Heart right ventricle (tissue), 16 donors: ENCODE data around the gene RBCK1. TPM values are rescaled to one million over a fixed set of nuclear protein-coding genes. Genes with fewer than 3 reads are reported as not detected.

Experiments used
- ATAC-seq, 8 donors: fragments of 200-7000 bp; cut with Tn5 transposase; one replicate each; pipeline ENCODE4 v1.9.1; 2020; ENCODE audit warnings: mild to moderate bottlenecking in 8 of 8, moderate library complexity in 8 of 8, moderate number of reproducible peaks in 1 of 8
- DNase-seq, 2 donors: peaks; one replicate each; pipeline ENCODE4 v3.0.0-alpha.2; 2020
- H3K27ac ChIP-seq, 10 donors: fragments of 200-600 bp; sonication (generic) in 2 of 10; one replicate each; pipeline versions ENCODE4 v1.5.0 to v1.8.0; 2020 to 2022; ENCODE audit warnings: mild to moderate bottlenecking in 3 of 10
- H3K27me3 ChIP-seq, 7 donors: fragments of 200-600 bp; one replicate each; pipeline ENCODE4 v1.8.0; 2021 to 2022; ENCODE audit warnings: mild to moderate bottlenecking in 2 of 7
- H3K36me3 ChIP-seq, 9 donors: fragments of 200-600 bp; sonication (generic) in 1 of 9; one replicate each; pipeline versions ENCODE4 v1.5.0 to v1.8.0; 2020 to 2022; ENCODE audit warnings: mild to moderate bottlenecking in 2 of 9
- H3K4me1 ChIP-seq, 9 donors: fragments of 200-600 bp; sonication (generic) in 1 of 9; one replicate each; pipeline versions ENCODE4 v1.5.0 to v1.8.0; 2020 to 2022; ENCODE audit warnings: mild to moderate bottlenecking in 4 of 9
- H3K4me3 ChIP-seq, 10 donors: fragments of 200-600 bp; sonication (generic) in 2 of 10; one replicate each; pipeline versions ENCODE4 v1.5.0 to v1.8.0; 2020 to 2022; ENCODE audit warnings: mild to moderate bottlenecking in 7 of 10, moderate library complexity in 2 of 10
- H3K9me3 ChIP-seq, 11 donors: fragments of 200-600 bp in 10 of 11; sonication (generic) in 2 of 11; one replicate each; pipeline versions ENCODE4 v1.5.0 to v1.8.0; 2013 to 2022; ENCODE audit warnings: mild to moderate bottlenecking in 2 of 11, control low read depth in 1 of 11, moderate library complexity in 1 of 11
- WGBS, 2 donors: extraction: QIAGEN DNeasy Blood & Tissue Kit; methylation state at CpG; one replicate each; pipeline ENCODE4 v1.1.7; 2013; ENCODE audit warnings: inconsistent platforms in 1 of 2; 5-methylcytosine and 5-hydroxymethylcytosine counted together
- intact Hi-C, 10 donors: fragments of 100-400 bp; cut with DNase I; formaldehyde crosslinking; loops; one replicate each; pipeline versions ENCODE4 v1.11.1 to v1.14.2; 2022
- polyA plus RNA-seq, 2 donors: library from polyadenylated mRNA; stranded (reverse); fragments of 200-250 nt; gene quantifications; one replicate each; pipeline ENCODE4 v1.2.3, GENCODE V29; 2013
- total RNA-seq, 10 donors: library from RNA; stranded (reverse); fragmentation: NEBNext Ultra II Directional in 3 of 10; extraction: Animal tissue kit (Norgen Biotek cat#: 25700) in 3 of 10; gene quantifications; one replicate each; pipeline versions ENCODE4 v1.2.1 to v1.2.4, GENCODE V29; 2021 to 2023
- TF ChIP-seq, protein P1 (sequence below), 9 donors: fragments of 200-600 bp; sonication (generic) in 2 of 9; IDR thresholded peaks; one replicate each; pipeline versions ENCODE4 v1.5.0 to v1.8.0; 2021 to 2022; ENCODE audit warnings: antibody characterized with exemption in 9 of 9, mild to moderate bottlenecking in 5 of 9, moderate library complexity in 1 of 9
- donor health status: Arrhythmogenic right ventricular cardiomyopathy.
- donor health status: ischemic (EF 13 %, LVEDD 7.1; RV severe dilation, severe dysfunction).
- donor health status: healthy with polysubstance abuse.
- donor health status: DM: no; HTN: yes; CAD: no.
- donor health status: DM: no; HTN: no; CAD: no.
- donor health status: ischemic (EF 25% LVEDD 6.9; RV normal size, moderate dysfunction).
- donor health status: ischemic (EF 25% LVEDD 5.7; RV mildly dilated, moderate dysfunction).
- donor health status: healthy.
- donor health status: DM: yes; HTN: yes; CAD: no.
- donor health status: Ischemic cardiomyopathy.
- donor health status: ischemic (EF 35%, LVEDD 5.7; RV mildly dilated, moderate dysfunction).
- donor health status: nonischemic (EF 11% LVEDD 7.7; RV severe dilation, severe dysfunction).
- donor health status: DM: yes; HTN: yes; CAD: no.
- donor health status: PGD.
- donor health status: ischemic (EF 29% LVEDD 5.4; RV normal size, mild dysfunction).
- donor health status: nonischemic (EF 23%, LVEDD 6.1; RV moderate dilation, normal function).

Gene RBCK1
- total and polyA plus RNA-seq, 12 donors, result 32.0 to 86.8 (median 44.0) TPM

DNA sequence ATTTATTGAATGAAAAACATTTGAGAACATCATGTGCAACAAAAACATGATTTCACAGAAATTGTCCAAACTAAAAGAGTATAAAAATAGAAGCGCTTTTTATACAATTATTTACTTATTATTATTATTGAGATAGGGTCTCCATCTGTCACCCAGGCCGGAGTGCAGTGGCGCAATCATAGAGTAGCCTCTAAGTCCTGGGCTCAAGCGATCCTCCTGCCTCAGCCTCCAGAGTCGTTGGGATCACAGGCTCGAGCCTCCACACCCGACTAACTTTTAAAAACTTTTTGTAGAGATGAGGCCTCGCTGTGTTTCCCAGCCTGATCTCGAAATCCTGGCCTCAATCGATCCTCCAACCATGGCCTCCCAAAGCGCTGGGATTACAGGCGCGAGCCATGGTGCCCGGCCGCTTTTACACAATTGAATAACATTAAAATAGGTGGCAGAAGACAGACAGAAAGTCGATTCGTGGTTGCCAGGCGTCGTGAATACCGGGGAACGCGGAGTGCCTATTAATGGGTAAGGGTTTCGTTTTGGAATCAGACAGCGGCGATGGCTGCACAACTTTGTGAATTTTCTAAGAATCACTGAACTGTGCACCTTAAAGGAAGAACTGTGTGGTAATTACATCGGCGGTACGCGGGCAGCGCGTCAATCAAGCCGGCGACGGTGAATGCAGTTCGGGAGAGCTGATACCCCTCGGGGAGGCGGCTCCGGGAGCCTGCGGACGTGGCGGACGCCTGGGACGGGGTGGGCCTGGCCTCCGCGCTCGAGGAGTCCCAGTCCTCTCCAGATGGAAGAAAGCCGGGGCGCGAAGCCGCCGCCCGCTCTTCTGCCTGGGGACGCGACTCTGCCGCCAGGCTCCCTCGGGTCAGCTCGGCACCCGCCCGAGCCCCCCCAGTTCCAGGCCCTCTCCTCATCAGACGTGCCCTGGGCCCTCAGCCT is 53.4 kb downstream of the RBCK1 start:
- H3K27ac ChIP-seq, result peak overlapping the region; percentile 87 to 99 (median 94)
- intact Hi-C loops, result loop anchor here in 2 of 10 donors (2.0 to 10.0 kb wide), 4 partner anchors 17 to 109 kb away; partner anchors contain the start of gene RBCK1 (in 2 of the 2)
- WGBS, 2 donors, result 9 to 11% methylated on average over 58 to 60 of the region's 60 CpGs
- no peaks in the 10 kb centered on the region for H3K9me3 ChIP-seq
- peaks cover 0 to 10% (median 0%) of the 10 kb centered on the region in 9 donors for H3K36me3 ChIP-seq
- TF ChIP-seq, protein P1, sequence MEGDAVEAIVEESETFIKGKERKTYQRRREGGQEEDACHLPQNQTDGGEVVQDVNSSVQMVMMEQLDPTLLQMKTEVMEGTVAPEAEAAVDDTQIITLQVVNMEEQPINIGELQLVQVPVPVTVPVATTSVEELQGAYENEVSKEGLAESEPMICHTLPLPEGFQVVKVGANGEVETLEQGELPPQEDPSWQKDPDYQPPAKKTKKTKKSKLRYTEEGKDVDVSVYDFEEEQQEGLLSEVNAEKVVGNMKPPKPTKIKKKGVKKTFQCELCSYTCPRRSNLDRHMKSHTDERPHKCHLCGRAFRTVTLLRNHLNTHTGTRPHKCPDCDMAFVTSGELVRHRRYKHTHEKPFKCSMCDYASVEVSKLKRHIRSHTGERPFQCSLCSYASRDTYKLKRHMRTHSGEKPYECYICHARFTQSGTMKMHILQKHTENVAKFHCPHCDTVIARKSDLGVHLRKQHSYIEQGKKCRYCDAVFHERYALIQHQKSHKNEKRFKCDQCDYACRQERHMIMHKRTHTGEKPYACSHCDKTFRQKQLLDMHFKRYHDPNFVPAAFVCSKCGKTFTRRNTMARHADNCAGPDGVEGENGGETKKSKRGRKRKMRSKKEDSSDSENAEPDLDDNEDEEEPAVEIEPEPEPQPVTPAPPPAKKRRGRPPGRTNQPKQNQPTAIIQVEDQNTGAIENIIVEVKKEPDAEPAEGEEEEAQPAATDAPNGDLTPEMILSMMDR (IDR thresholded peaks at IDR 0.05), result no peak
- H3K27me3 ChIP-seq, result no peaks in the 10 kb centered on the region
- peak overlapping the region; percentile 70 to 94 (median 86) for H3K4me3 ChIP-seq
- peaks cover 2 to 56% (median 43%) of the 10 kb centered on the region in 9 donors for H3K4me1 ChIP-seq
- ATAC-seq, result peak; percentile 40 to 74 (median 53)
- DNase-seq, result peak; percentile 33 to 64

DNA sequence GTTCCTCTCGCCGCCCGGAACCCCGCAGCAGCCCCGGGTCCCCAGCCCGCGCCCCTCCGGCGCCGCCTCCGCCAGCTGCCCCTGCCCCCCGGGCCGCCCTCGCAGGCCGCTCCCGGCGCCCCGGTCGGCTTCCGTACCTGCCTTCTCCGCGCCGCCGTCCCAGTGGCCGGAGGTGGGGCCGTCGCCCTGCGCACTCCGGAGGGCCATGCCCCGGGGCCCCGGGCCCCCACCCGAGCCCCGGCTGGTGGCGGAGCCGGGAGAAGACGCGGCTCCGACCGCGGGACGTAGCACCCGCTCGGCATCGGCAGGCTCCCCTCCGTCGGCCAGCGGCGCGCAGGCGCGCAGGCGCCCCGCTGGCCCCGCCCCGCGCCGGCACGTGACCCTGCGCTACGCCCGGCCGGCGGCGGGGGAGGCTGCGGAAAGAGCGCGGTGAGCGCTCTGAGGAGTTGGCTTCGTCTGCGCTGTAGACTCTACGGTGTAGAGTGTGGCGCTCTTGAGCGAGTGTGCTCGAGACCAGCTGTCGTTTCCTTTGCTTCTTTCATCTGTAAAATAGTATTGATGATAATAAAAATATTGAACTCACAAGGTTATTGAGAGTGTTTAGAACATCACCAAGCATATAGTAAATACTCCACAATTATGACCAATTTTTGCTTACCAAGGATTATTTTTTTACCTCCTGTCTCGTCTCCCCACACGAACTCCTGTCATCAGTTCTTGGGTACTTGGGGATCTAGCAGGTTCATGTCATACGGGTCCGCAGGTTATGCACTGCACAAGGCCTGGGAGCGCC is 54.3 kb downstream of the RBCK1 start, which contains the start of gene TBC1D20:
TBC1D20 (minus strand) TSS at position 335 of the 793 bp plus-strand sequence; CDS start at position 207, 128 bp downstream.
- Histone ChIP-seq H3K4me1 (peaks cover 2 to 53% (median 40%) of the 10 kb centered on the region in 9 donors), H3K27me3 (no peaks in the 10 kb centered on the region), H3K36me3 (peaks cover 0 to 8% (median 0%) of the 10 kb centered on the region in 9 donors), H3K4me3 (peak within 1 kb of the TSS; percentile 70 to 94 (median 86)), H3K9me3 (no peaks in the 10 kb centered on the region), H3K27ac (peak within 1 kb of the TSS; percentile 87 to 99 (median 94))
- intact Hi-C loops, result loop anchor here in 2 of 10 donors (5.0 to 10.0 kb wide), 3 partner anchors 55 to 110 kb away; partner anchors contain the start of gene RBCK1 (in 2 of the 2)
- WGBS, 2 donors, result 0 to 1% methylated on average over 66 to 80 of the region's 80 CpGs
- TF ChIP-seq, protein P1 (IDR thresholded peaks at IDR 0.05), result peak in 5 of 9 donors; percentile 17 to 47 (median 41)
- ATAC-seq, result peak; percentile 96 to 99 (median 98)
- DNase-seq, result peak; percentile 83 to 87

DNA sequence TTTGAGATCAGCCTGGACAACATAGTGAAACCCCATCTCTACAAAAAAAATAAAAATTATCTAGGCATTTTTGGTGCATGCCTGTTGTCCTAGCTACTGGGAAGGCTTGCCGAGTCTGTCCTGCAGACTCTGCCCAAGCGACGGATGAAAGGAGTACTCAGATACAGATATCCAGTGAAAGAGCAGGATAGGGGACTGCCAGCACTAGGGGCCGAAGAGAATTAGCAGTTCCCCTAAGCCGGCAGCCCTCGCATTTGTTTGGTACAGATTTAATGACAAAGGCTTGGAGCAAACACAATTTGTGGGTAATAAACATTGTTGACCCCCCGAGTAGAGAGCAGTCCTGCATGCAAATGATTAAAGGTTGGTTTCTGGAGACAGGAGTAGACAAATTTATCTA is 59.7 kb downstream of the RBCK1 start:
- WGBS, 2 donors, result 91 to 92% methylated on average over 7 of the region's 7 CpGs
- intact Hi-C loops, result loop anchor here in 1 of 10 donors (10.0 kb wide), 1 partner anchor 63 kb away; the partner anchor contains the start of gene RBCK1
- no peak overlapping the region for H3K4me3 ChIP-seq
- H3K27me3 ChIP-seq, result no peaks in the 10 kb centered on the region
- TF ChIP-seq, protein P1 (IDR thresholded peaks at IDR 0.05), result no peak
- DNase-seq, result no peak
- H3K9me3 ChIP-seq, result peaks cover 0 to 8% (median 0%) of the 10 kb centered on the region in 11 donors
- H3K36me3 ChIP-seq, result no peaks in the 10 kb centered on the region
- ATAC-seq, result no peak
- peaks cover 0 to 6% (median 0%) of the 10 kb centered on the region in 9 donors for H3K4me1 ChIP-seq
- H3K27ac ChIP-seq, result no peak overlapping the region
